Retinal pigment epithelial cell (primary cell): ENCODE data around the gene FAM171A1.
"Not testable (repeated sequence)": the region's sequence is repeated elsewhere in the genome, so short reads cannot be mapped to it uniquely, and the experiment has no call there.

ENCODE experiments used
- DNase-seq: peaks from one replicate; pipeline ENCODE4 v3.0.0-alpha.2; 2010; ENCODE audit warnings: low read depth
- H3K4me3 ChIP-seq: 2 replicates; pipeline ENCODE4 v1.5.1; 2011; ENCODE audit warnings: mild to moderate bottlenecking, low read length, control low read depth, moderate library complexity
- TF ChIP-seq, protein P1 (sequence below): conservative IDR thresholded peaks from 2 replicates; pipeline ENCODE4 v1.5.1; 2011; ENCODE audit warnings: low read depth, low read length, control low read depth, inconsistent platforms

The FAM171A1 gene

DNA sequence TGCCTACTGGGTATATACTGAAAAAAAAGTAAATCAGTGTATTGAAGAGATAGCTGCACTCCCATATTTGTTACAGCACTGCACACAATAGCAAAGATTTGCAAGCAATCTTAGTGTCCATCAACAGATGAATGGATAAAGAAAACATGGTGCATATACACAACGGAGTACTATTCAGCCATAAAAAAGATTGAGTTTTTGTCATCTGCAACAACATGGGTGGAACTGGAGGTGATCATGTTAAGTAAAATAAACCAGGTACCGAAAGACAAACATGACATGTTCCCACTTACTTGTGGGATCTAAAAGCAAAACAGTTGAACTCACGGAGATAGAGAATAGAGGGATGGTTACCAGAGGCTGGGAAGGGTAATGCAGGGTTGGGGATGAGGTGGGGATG lies 34.2 kb upstream of the FAM171A1 start:
- DNase-seq, result no peak
- TF ChIP-seq, protein P1, sequence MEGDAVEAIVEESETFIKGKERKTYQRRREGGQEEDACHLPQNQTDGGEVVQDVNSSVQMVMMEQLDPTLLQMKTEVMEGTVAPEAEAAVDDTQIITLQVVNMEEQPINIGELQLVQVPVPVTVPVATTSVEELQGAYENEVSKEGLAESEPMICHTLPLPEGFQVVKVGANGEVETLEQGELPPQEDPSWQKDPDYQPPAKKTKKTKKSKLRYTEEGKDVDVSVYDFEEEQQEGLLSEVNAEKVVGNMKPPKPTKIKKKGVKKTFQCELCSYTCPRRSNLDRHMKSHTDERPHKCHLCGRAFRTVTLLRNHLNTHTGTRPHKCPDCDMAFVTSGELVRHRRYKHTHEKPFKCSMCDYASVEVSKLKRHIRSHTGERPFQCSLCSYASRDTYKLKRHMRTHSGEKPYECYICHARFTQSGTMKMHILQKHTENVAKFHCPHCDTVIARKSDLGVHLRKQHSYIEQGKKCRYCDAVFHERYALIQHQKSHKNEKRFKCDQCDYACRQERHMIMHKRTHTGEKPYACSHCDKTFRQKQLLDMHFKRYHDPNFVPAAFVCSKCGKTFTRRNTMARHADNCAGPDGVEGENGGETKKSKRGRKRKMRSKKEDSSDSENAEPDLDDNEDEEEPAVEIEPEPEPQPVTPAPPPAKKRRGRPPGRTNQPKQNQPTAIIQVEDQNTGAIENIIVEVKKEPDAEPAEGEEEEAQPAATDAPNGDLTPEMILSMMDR, result no peak
- H3K4me3 ChIP-seq, result no peak overlapping the region

DNA sequence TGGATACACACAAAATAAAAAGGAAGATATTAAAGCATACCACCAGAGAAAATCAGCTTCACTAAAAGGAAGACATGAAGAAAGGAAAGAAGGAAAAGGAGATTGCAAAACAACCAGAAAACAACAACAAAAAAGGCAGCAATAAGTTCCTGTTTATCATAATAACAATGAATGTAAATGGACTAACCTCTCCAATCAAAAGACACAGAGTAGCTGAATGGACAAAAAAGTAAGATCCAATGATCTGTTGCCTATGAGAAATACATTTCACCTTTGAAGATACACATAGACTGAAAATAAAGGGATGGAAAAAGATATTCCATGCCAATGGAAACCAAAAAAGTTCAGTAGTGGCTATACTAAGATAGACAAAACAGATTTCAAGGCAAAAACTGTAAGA lies 30.3 kb upstream of the FAM171A1 start:
- DNase-seq, result no peak
- TF ChIP-seq, protein P1, result no peak
- H3K4me3 ChIP-seq, result no peak overlapping the region

DNA sequence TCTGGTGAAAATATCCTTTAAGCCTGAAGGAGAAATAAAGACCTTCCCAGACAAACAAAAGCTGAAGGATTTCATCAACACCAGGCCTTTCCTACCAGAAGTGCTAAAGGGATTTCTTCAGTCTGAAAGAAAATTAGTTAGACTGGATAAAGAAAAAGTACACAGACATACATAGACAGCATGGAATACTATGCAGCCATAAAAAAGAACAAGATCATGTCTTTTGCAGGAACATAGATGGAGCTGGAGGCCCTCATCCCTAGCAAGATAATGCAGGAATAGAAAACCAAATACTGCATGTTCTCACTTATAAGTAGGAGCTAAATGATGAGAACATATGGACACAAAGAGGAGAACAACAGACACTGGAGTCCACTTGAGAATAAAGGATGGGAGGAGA lies 29.4 kb upstream of the FAM171A1 start:
- DNase-seq, H3K4me3 ChIP-seq: not testable (repeated sequence)

DNA sequence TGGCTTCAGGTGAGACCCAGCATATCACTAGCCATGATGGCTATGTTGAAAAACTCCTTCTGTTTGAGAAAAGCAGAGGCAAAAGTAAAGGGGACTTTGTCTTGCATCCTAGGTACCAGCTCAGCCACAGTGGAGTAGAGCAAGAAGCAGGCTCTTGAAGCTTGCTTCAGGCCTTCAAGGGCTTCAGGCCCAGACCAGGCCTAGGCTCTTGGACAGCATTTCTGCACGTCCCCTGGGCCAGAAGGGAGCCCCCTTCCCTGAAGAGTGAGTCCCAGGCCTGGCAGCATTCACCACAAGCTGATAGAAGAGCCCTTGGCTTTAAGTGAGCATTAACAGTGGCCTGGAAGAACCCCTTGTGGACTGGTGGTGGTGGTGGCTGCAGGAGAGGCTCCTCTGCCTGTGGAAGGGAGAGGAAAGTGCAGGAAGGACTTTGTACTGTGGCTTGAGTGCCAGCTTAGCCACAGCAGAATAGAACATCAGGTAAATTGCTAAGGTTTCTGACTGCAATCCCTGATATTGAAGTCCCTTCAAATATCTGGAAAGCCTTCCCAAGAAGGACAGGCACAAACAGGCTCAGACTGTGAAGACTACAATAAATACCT lies 28.1 kb upstream of the FAM171A1 start:
- DNase-seq, result no peak
- TF ChIP-seq, protein P1, result no peak
- no peak overlapping the region for H3K4me3 ChIP-seq

DNA sequence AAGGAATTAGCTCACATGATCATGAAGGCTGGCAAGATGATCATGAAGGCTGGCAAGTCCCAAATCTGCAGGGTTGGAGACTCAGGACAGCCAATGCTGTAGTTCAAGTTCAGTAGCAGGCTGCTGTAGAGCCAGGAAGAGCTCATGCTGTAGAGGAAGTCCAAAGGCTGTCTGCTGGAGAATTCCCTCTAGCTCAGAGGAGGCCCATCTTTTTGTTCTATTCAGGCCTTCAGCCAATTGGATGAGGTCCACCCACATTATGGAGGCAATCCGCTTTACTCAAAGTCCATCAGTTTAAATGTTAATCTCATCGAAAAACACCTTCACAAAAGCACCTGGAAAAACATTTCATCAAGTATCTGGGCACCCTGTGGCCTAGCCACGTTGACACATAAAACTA lies 24.8 kb upstream of the FAM171A1 start:
- DNase-seq, result no peak
- TF ChIP-seq, protein P1, result no peak
- no peak overlapping the region for H3K4me3 ChIP-seq

DNA sequence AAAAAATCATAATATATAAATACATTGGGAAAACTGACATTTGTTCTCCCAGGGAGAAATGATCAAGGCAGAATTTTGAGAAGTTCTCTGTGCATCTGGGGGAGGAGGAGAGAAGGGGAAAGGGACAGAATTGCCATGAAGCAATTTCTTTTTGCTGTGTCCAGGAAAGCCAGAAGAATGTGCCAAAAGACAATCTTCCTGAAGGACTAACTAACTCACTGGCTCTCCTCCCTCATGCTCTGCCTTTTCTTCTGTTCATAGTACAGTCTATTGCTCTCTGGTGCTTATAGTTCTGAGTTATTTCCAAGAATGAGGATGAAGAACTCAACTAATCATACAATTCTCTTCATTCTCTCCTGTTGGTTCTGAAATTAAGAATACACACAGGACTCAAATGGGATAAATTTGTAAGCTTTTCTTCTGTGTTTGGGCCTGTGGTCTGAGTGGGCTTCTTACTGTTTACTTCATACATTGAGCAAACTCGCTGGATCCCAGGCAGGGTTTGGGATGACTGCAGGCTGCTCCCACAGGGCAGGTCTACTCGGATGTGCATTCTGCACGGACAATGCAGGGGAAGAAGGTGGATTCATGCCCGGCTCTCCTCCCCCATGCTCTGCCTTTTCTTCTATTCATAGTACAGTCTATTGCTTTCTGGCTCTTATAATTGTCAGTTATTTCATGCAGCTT lies 22.2 kb upstream of the FAM171A1 start:
- DNase-seq, result no peak
- TF ChIP-seq, protein P1, result no peak
- H3K4me3 ChIP-seq, result no peak overlapping the region

DNA sequence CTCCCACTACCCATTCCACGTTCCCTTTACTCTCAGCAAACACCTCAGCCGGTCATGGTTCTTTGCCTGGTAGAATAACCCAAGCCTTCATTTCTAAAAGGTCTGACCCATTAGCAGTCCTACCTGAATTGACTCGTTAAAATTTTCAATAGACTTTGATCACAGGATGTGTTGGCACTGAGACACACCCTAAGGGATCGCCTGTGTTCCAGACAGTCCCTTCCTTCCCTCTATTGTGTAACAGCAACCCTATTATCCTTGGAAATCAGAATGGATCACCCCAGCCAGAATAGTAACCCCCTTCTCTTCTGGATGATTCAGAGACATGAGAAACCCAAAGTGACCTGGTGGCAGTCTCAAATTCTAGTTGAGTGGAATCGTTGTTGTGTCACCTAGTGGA lies 20.4 kb upstream of the FAM171A1 start:
- TF ChIP-seq, protein P1, result no peak
- H3K4me3 ChIP-seq, result no peak overlapping the region
- DNase-seq, result no peak

DNA sequence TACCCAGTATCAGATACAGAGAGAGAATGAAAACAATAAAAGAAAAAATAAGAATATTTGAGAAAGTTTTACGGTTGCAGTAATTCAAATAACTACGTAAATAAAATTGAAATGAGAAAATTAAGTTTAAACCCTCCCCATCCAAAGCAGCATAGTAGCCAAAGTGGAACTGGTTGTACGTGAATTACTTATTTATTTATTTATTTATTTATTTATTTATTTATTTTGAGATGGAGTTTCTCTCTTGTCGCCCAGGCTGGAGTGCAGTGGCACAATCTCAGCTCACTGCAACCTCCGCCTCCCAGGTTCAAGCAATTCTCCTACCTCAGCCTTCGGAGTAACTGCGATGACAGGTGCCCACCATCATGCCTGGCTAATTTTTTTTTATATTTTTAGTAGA lies 17.1 kb upstream of the FAM171A1 start:
- DNase-seq, H3K4me3 ChIP-seq: not testable (repeated sequence)
